Inflammatory macrophage treated with lipopolysaccharide for 1 hour (primary cell): ENCODE results near the gene INTS1.

Experiments used
- DNase-seq, 2 donors: peaks; one replicate each; pipeline ENCODE4 v3.0.0-alpha.2; 2020 to 2022

Gene INTS1

GRCh38 chr7:1430056-1430845 is 73.9 kb downstream of the INTS1 start:
- no peak for DNase-seq

GRCh38 chr7:1428941-1429501 is 75.2 kb downstream of the INTS1 start:
- DNase-seq, result no peak

- DNase-seq, result no peak
These were observed 77.0 kb downstream of the INTS1 start for GRCh38 chr7:1427064-1427657.

GRCh38 chr7:1426474-1426873 is 77.7 kb downstream of the INTS1 start:
- DNase-seq, result no peak

GRCh38 chr7:1425292-1426136 is 78.7 kb downstream of the INTS1 start:
- DNase-seq, result no peak

GRCh38 chr7:1424041-1424440 is 80.1 kb downstream of the INTS1 start:
- DNase-seq, result no peak

- DNase-seq, result no peak
These were observed 80.9 kb downstream of the INTS1 start for GRCh38 chr7:1423264-1423811.

GRCh38 chr7:1422512-1423263 is 81.5 kb downstream of the INTS1 start:
- DNase-seq, result no peak

- no peak for DNase-seq
These were observed 82.2 kb downstream of the INTS1 start for GRCh38 chr7:1421946-1422345.

GRCh38 chr7:1421020-1421790 is 83.0 kb downstream of the INTS1 start:
- DNase-seq, result no peak
